ENCODE data around the gene OPCML. TPM values are rescaled to one million over a fixed set of nuclear protein-coding genes. Genes with fewer than 3 reads are reported as not detected.

The OPCML gene
- total RNA-seq, 2 experiments from 2014 or later: not detected

DNA sequence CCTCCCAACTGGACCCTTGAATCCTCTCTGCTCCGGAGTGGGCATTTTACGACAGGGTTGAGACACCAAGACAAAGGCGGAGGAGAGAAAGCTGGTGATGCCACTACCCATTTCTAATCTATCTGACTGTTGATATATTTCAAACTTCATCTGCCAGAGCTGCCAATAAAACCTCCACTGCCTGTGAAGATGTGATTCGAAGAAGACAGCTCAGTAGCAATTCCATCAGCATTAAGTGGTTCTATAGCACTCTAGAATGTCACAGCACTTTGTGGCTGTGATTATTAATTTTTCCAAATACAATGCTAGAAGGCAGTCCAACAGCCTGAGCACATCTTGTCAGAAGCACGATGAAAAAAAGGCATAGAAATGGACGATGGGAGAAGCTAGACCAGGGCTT, 282.8 kb downstream of the OPCML start:
- POLR2A ChIA-PET: interaction anchor here (0.7 kb wide), 1 partner anchor 11 kb away, joined by 4 read pairs; no protein-coding TSS in a partner anchor
- H3K4me3 Mint-ChIP-seq: no peak overlapping the region
- H3K27ac Mint-ChIP-seq: no peak overlapping the region
- H3K4me1 Mint-ChIP-seq: no peaks in the 10 kb centered on the region
- no peak for DNase-seq
- CTCF ChIA-PET: interaction anchor here (0.8 kb wide), 1 partner anchor 11 kb away, joined by 3 read pairs; no protein-coding TSS in a partner anchor
- H3K27me3 Mint-ChIP-seq: no peaks in the 10 kb centered on the region
- no peaks in the 10 kb centered on the region for H3K36me3 Mint-ChIP-seq (ENCODE audit: low read depth)
- H3K9me3 Mint-ChIP-seq: peaks cover 2% of the 10 kb centered on the region

DNA sequence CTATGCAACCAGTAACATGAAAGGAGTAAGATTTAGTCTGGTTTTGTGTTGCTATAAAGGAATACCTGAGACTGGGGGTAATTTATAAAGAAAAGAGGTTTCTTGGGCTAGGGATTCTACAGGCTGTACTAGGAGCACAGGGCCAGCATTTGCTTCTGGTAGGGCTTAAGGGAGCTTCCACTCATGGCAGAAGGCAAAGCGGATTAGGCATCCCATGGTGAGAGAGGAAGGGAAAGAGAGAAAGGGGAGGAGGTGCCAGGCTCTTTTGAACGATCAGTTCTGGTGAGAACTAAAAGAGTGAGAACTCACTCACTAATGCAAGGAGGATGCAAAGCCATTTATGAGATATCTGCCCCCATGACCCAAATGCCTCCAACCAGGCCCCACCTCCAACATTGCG, 283.2 kb downstream of the OPCML start:
- DNase-seq: no peak
- CTCF ChIA-PET: interaction anchor here (0.8 kb wide), 1 partner anchor 12 kb away, joined by 3 read pairs; no protein-coding TSS in a partner anchor
- Mint-ChIP-seq H3K27ac (no peak overlapping the region), H3K27me3 (no peaks in the 10 kb centered on the region), H3K4me3 (no peak overlapping the region), H3K36me3 (ENCODE audit: low read depth) (no peaks in the 10 kb centered on the region), H3K9me3 (peaks cover 2% of the 10 kb centered on the region), H3K4me1 (no peaks in the 10 kb centered on the region)
- POLR2A ChIA-PET: no interaction called here

DNA sequence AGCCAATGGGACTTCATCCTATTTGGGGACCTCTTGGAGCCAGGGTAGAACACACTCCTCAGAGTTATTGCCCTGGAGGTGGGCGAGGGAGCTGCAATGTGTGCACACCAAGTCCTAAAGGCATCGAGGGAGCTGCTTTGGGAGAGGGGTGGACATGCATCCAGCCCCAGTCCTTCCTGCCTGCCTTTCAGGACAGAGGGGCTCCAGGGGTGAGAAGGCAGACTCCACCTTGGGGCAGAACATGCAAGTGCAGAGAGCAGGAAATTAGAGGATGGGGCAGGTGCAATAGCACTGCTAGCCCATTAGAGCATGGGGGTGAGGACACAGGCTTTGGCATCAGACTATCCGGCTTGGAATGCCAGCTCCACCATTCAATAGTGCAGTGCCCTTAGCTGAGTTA, 288.5 kb downstream of the OPCML start:
- POLR2A ChIA-PET: no interaction called here
- peaks cover 2% of the 10 kb centered on the region for H3K9me3 Mint-ChIP-seq
- H3K27ac Mint-ChIP-seq: no peak overlapping the region
- no peak overlapping the region for H3K4me3 Mint-ChIP-seq
- CTCF ChIA-PET: no interaction called here
- H3K36me3 Mint-ChIP-seq (ENCODE audit: low read depth): no peaks in the 10 kb centered on the region
- no peak for DNase-seq
- no peaks in the 10 kb centered on the region for H3K27me3 Mint-ChIP-seq
- no peaks in the 10 kb centered on the region for H3K4me1 Mint-ChIP-seq

DNA sequence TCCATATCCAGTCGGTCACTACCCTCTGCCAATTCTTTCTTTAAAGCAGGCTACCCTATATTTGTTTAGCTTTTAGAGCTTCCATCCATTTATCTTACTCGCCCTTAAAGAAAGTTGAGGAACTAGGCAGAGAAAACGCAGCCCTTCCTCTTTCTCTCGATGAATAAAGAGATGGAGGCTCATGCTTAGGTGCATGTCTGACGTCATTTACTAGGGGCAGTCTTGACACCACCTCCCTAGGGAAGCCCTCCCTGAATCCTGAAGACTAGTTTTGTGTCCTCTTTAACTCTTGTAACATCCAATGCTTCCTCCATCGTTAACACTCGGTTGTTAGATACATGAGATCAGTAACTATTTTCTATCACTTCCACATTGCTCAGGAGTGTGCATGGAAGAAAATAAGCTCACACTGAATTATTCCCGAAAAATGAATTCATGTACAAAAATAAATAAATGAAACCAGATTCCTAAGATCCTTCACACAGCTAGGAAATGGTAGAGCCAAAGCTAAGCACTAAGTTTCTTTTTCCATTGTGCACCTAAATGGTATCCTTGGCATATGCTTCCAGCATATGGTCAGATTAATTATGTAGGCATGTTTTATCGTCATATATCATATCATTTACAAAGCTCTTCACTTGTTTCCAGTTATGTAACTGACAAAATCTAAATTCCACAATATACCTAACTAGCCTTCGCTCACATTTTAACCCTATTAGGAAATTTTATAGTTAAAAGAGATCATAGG, 291.2 kb downstream of the OPCML start:
- POLR2A ChIA-PET: no interaction called here
- no peaks in the 10 kb centered on the region for H3K4me1 Mint-ChIP-seq

DNA sequence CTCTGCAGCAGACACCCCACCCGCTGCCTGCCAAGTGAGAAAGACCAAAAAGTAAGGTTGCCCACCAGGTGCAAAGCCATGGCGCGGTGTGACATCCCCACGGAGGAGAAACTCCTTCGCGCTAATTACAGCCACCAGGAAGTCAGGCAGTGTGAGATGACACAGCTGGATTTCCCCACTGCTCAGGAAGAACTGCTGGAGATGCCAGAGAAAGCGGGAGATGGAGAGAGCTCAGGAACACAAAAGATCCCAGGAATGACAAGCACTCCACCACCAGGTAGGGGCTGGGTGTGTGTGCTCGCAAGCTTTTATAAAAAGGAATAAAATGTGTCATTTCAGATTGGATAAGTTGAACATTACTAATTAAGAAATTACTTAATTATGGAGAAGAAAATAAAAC, 292.7 kb downstream of the OPCML start:
- Mint-ChIP-seq H3K27me3 (no peaks in the 10 kb centered on the region), H3K4me1 (no peaks in the 10 kb centered on the region), H3K27ac (no peak overlapping the region), H3K9me3 (no peaks in the 10 kb centered on the region), H3K36me3 (ENCODE audit: low read depth) (no peaks in the 10 kb centered on the region), H3K4me3 (no peak overlapping the region)
- ChIA-PET POLR2A (no interaction called here), CTCF (no interaction called here)
- DNase-seq: no peak

More for the DNA sequence above, 291.2 kb downstream of the OPCML start:
- no peak overlapping the region for H3K4me3 Mint-ChIP-seq
- H3K27me3 Mint-ChIP-seq: no peaks in the 10 kb centered on the region
- H3K27ac Mint-ChIP-seq: no peak overlapping the region
- peaks cover under 1% of the 10 kb centered on the region for H3K9me3 Mint-ChIP-seq
- CTCF ChIA-PET: no interaction called here
- no peak for DNase-seq
- no peaks in the 10 kb centered on the region for H3K36me3 Mint-ChIP-seq (ENCODE audit: low read depth)

DNA sequence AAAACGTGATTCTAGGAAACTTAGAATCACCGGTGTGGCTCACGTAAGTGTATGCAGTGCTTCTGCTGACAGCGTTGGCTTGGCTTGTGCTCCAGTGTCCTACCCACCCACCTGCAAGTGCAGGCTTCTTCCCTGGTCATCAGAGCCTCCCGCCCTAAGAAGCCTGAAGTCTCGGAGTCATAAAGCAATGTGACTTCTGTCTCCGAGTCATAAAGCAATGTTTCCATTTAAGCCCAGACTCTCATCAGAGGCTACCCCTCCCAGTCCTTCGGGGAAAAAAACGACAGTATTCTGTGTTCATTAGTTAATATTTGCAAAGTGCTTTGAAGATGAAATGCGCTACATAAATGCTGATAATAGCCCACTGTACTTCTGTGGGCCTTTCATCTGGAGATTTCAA, 293.8 kb downstream of the OPCML start:
- POLR2A ChIA-PET: no interaction called here
- Mint-ChIP-seq H3K4me1 (no peaks in the 10 kb centered on the region), H3K9me3 (no peaks in the 10 kb centered on the region), H3K27ac (no peak overlapping the region), H3K4me3 (no peak overlapping the region), H3K36me3 (ENCODE audit: low read depth) (no peaks in the 10 kb centered on the region), H3K27me3 (no peaks in the 10 kb centered on the region)
- CTCF ChIA-PET: no interaction called here
- DNase-seq: no peak

DNA sequence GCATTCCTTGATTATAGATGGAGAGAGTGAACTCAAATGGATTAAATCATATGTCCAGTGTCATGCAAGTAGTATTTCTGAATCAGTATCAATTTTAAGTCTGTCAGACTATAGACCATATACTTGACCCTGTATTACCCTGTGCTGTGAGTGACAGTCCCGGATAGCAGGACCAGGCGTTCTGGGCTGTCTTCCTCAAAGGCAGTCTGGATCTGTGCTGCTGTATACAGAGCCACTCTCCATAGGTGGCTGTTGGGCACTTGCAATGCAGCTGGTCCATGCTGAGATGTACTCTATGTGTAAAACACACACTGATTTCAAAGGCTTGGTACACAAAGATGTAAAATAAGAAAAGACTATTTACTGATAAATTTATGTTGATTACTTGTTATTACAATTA, 294.3 kb downstream of the OPCML start:
- POLR2A ChIA-PET: no interaction called here
- CTCF ChIA-PET: no interaction called here
- no peak overlapping the region for H3K27ac Mint-ChIP-seq
- DNase-seq: no peak
- no peaks in the 10 kb centered on the region for H3K4me1 Mint-ChIP-seq
- H3K36me3 Mint-ChIP-seq (ENCODE audit: low read depth): no peaks in the 10 kb centered on the region
- H3K9me3 Mint-ChIP-seq: no peaks in the 10 kb centered on the region
- H3K4me3 Mint-ChIP-seq: no peak overlapping the region
- no peaks in the 10 kb centered on the region for H3K27me3 Mint-ChIP-seq

DNA sequence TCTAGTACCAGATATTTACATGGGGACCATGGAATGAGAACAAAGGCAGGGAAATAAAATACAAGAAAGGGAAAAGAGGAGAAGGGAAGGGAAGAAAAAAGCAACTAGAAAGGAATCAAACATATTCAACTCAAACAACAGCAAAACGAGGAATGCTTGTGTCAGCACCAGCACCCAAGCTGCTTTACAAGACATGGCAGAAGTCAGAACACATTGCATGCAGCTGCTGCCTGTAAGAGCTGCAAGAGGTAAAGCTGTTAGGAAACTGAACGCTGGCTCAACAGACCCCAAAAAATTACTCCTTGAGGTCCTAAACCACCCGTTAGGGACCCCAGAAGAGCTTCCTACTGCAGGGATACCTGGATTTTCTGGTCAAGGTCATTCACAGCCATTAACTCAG, 296.9 kb downstream of the OPCML start:
- Mint-ChIP-seq H3K27me3 (no peaks in the 10 kb centered on the region), H3K9me3 (no peaks in the 10 kb centered on the region), H3K4me3 (no peak overlapping the region), H3K4me1 (no peaks in the 10 kb centered on the region), H3K27ac (no peak overlapping the region), H3K36me3 (ENCODE audit: low read depth) (no peaks in the 10 kb centered on the region)
- ChIA-PET POLR2A (no interaction called here), CTCF (no interaction called here)
- no peak for DNase-seq

DNA sequence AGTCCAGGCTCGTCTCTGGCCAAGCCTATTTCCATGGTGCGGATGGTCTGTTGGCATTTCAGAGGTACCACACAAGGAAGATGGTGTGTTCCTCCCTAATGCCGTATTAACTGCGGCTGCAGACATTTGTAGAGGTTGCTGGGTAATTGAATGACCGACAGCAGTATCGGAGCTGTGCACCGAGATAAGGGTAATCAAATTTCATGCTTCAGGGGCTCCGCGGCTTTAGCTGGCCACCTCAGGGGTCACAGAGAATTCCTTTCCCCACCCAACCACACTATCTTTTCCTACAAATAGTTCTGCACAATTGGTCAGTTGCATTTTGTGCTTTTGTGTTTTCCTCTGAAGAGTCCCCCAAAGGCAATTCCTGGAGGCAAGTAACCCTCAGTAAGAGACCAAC, 297.4 kb downstream of the OPCML start:
- POLR2A ChIA-PET: no interaction called here

DNA sequence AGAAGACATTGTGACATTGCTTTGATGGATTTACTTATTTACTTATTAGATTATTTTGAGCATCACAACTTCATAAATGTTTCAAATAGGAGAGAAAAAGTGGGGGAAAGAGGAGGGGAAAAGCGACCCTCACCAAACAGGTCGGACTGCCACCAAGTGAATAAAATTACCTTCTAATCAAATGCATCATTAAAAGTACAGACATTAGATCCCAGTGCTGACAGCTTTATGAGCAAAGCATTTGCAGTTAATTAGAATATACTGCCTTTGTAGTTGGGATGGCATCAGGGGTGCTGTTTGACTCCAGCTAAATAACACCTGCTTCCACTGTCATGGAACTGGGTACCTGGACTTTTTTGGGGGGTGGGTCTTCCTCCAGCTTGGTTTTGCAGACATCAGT, 299.6 kb downstream of the OPCML start:
- H3K27me3 Mint-ChIP-seq: no peaks in the 10 kb centered on the region
- no peak for DNase-seq
- H3K27ac Mint-ChIP-seq: no peak overlapping the region
- H3K36me3 Mint-ChIP-seq (ENCODE audit: low read depth): no peaks in the 10 kb centered on the region
- H3K4me3 Mint-ChIP-seq: no peak overlapping the region
- no peaks in the 10 kb centered on the region for H3K9me3 Mint-ChIP-seq
- ChIA-PET CTCF (no interaction called here), POLR2A (no interaction called here)
- H3K4me1 Mint-ChIP-seq: no peaks in the 10 kb centered on the region

More for the DNA sequence above, 297.4 kb downstream of the OPCML start:
- no peak overlapping the region for H3K27ac Mint-ChIP-seq
- H3K4me3 Mint-ChIP-seq: no peak overlapping the region
- no peak for DNase-seq
- no peaks in the 10 kb centered on the region for H3K27me3 Mint-ChIP-seq
- H3K4me1 Mint-ChIP-seq: no peaks in the 10 kb centered on the region
- H3K36me3 Mint-ChIP-seq (ENCODE audit: low read depth): no peaks in the 10 kb centered on the region
- no peaks in the 10 kb centered on the region for H3K9me3 Mint-ChIP-seq
- CTCF ChIA-PET: no interaction called here

DNA sequence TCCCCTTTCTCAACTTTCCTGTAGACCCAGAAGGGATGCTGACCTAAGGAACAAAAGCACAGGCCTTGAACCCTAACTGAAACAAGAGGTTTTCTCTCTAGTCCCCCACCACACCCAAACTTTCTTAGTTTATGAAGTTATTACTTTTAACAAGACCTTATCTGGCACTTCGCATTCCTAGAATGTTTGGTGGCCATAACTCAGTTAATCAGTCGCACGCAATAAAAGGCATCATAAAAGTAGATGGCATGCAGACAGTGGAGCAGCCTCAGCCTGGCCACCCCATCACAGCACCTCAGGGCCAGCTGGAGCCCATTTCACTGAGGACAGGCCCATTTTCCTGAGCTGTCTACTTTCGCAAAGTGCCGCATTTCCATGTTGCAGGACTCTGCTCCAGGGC, 301.9 kb downstream of the OPCML start:
- Mint-ChIP-seq H3K4me3 (no peak overlapping the region), H3K36me3 (ENCODE audit: low read depth) (no peaks in the 10 kb centered on the region), H3K27ac (no peak overlapping the region), H3K27me3 (no peaks in the 10 kb centered on the region), H3K9me3 (no peaks in the 10 kb centered on the region), H3K4me1 (no peaks in the 10 kb centered on the region)
- ChIA-PET CTCF (no interaction called here), POLR2A (no interaction called here)
- no peak for DNase-seq

DNA sequence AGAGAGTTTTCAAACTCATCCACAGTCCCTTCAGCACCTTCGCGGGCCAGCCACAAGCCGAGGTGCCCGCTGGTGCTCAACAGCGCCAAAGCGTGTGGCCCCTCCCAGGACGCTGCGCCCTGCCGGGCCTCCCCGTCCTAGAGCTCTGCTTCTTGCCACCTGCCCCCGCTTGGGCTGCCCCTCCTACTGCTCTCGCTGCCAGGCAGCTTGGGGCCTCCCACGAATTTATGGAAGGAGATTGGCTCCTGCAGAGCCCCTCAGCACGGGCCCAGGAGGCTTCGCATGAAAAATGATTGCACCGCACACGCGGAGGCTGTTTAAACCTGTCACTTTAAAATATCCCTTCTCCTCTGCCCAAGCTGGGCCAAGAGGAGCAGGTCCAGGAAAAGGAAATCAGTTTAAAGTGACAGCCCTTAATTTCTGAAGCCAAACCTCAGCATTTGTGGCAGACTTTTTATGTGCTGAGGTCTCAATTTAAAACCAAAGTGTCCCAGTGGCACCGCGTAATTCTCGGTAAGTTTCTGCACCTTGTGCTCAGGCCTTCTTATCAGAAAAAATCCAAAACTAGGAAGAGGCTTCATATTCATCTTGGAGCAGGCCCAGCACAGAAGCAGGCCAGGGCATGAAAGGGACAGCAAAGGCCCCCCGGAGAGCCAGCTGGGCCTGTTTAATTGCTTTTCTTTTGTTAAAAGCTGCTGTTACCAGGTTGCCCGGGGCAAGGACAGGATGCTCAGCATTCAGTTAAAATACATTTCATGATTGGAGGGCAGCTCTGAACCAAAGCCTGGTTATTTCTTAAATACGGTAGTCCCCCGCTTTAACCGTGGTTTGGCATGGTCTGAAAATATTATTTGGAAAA, 303.6 kb downstream of the OPCML start:
- no peaks in the 10 kb centered on the region for H3K27me3 Mint-ChIP-seq
- no peak overlapping the region for H3K4me3 Mint-ChIP-seq
- no peaks in the 10 kb centered on the region for H3K36me3 Mint-ChIP-seq (ENCODE audit: low read depth)
- no peak overlapping the region for H3K27ac Mint-ChIP-seq
- no peak for DNase-seq
- H3K4me1 Mint-ChIP-seq: no peaks in the 10 kb centered on the region
- POLR2A ChIA-PET: no interaction called here
- H3K9me3 Mint-ChIP-seq: no peaks in the 10 kb centered on the region
- CTCF ChIA-PET: no interaction called here

DNA sequence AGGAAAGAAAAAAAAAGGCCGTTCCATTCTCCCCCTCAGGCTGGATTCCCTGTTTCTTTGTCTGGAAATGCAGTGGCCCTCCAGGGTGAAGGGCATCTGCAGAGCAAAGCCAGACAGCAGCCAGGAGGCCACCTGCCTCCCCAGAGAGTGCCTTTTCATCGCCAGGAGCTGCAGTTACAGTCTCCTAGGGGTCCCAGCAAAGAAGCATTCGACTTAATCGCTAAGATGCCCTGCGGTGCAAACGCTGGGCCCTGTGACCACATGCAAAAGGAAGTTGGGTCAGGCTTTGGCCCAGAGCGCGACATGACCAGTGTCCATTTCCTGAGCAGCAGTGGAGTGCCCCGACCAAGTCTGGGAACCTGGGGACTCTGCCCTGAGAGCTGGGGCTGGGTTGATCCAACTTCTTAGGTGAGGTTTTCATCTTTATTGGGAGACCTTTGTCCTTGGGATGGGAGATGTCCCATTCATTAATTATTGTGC, 304.6 kb downstream of the OPCML start:
- H3K4me1 Mint-ChIP-seq: no peaks in the 10 kb centered on the region
- H3K27ac Mint-ChIP-seq: no peak overlapping the region
- H3K27me3 Mint-ChIP-seq: no peaks in the 10 kb centered on the region
- no peak overlapping the region for H3K4me3 Mint-ChIP-seq
- no peak for DNase-seq
- ChIA-PET CTCF (no interaction called here), POLR2A (no interaction called here)
- no peaks in the 10 kb centered on the region for H3K9me3 Mint-ChIP-seq
- H3K36me3 Mint-ChIP-seq (ENCODE audit: low read depth): no peaks in the 10 kb centered on the region

DNA sequence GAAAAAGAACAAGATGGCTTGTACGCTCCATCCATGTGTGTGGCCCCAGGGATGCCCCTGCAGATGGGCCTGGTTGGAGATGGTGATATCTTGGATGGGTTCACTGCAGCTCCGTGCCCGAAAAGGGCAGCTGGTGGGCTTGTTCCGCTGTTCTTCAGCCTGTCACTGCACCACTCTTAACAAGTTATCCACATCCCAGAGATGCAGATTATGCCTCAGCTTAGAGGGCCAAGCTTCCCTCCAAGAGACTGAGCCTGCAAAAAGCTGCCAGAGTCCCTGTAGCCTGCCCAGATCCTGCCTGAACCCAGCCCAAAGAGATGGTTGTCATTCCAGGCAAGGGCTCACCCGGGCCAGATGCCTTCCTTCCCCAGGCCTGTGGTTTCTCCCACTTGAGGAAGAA, 308.0 kb downstream of the OPCML start:
- H3K36me3 Mint-ChIP-seq (ENCODE audit: low read depth): no peaks in the 10 kb centered on the region
- no peaks in the 10 kb centered on the region for H3K4me1 Mint-ChIP-seq
- CTCF ChIA-PET: no interaction called here
- POLR2A ChIA-PET: no interaction called here
- no peaks in the 10 kb centered on the region for H3K9me3 Mint-ChIP-seq
- DNase-seq: no peak
- H3K27me3 Mint-ChIP-seq: no peaks in the 10 kb centered on the region
- H3K4me3 Mint-ChIP-seq: no peak overlapping the region
- H3K27ac Mint-ChIP-seq: no peak overlapping the region

Measured in activated CD4-positive, alpha-beta memory T cell treated with anti-CD3 and anti-CD28 coated beads, Interleukin-2, amount 10 ng/mL, durations not matched to agents 7 days and 5 days (primary cell).